Measurements from ENCODE around the gene FNTB.

The FNTB gene

DNA sequence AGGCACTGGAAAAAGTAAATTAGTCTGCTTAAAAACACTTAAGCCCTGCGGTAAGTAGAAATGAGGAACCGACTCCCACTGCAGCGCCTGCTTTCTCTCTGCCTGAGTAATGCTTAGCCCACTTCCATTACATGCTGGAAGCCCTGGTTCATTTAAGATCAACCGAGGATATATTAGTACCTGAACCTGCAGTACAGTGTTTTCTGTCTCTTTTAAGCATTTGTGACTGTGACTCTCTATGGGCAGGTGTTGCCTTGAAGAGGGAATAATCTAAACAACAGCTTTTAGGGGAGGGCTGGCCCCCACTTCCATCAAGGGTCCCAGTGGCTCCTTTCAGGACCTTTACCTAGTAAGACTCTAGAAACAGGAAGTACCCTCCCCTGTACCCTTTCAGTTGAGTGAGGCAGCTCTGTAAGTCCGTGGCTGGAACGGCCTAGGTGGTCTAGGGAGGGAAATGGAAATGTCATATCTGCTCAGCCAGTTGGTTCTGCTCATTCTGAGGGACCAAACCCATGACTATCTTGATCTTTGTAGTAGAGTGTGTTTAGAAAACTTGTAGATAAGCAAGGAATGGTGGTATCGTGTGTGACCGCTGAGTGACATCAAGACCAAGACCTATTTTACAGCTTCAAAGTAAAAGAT is 56.2 kb downstream of the FNTB start:
- no peak for TF ChIP-seq CTCF (IDR thresholded peaks at IDR 0.05)
- H3K4me1 ChIP-seq (ENCODE audit: control insufficient read depth in 1 of 2, insufficient read depth in 1 of 2, low read depth in 1 of 2, low read length in 1 of 2), result peaks cover 49 to 66% of the 10 kb centered on the region in 2 experiments
- H3K4me3 ChIP-seq (ENCODE audit: low read depth in 1 of 2, low read length in 1 of 2), result peak overlapping the region; percentile 13 to 50
- H3K27me3 ChIP-seq, result no peaks in the 10 kb centered on the region
- no peaks in the 10 kb centered on the region for H3K9me3 ChIP-seq
- peak overlapping the region; percentile 86 for H3K27ac ChIP-seq
- H3K36me3 ChIP-seq, result peaks cover 2% of the 10 kb centered on the region

DNA sequence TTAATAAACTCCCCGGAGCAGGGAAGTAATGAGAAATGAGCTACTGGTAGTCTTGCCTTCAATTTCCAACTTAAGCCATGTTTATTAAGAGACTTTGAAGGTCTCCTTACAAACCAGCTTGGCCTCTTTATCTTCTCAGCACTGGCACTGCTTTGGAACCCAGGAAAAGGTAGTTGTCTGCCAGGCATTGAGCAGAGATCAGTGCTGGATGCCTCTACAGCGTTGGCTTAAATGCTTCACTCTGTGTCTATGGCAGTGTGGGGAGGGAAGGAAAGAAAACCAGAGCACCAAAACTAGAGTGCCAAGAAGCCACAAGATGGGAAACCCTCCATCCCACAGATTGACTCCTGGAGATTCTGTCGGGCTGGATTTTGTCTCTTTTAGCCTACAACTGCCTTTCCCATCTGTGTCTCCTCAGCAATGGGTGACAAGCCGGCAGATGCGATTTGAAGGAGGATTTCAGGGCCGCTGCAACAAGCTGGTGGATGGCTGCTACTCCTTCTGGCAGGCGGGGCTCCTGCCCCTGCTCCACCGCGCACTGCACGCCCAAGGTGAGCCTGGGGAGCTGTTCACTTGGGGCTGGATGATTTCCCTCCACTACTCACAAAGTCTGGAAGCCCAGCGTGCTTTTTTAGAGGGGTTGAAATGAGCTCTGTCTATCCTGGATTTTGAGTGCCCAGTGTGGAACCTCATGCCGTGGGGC is 57.3 kb downstream of the FNTB start:
- TF ChIP-seq CTCF (IDR thresholded peaks at IDR 0.05), result no peak
- Histone ChIP-seq H3K9me3 (no peaks in the 10 kb centered on the region), H3K4me3 (ENCODE audit: low read depth in 1 of 2, low read length in 1 of 2) (peak overlapping the region; percentile 54 to 56), H3K36me3 (peaks cover 4% of the 10 kb centered on the region), H3K27me3 (no peaks in the 10 kb centered on the region), H3K4me1 (ENCODE audit: control insufficient read depth in 1 of 2, insufficient read depth in 1 of 2, low read depth in 1 of 2, low read length in 1 of 2) (peaks cover 49 to 68% of the 10 kb centered on the region in 2 experiments), H3K27ac (peak overlapping the region; percentile 88)

DNA sequence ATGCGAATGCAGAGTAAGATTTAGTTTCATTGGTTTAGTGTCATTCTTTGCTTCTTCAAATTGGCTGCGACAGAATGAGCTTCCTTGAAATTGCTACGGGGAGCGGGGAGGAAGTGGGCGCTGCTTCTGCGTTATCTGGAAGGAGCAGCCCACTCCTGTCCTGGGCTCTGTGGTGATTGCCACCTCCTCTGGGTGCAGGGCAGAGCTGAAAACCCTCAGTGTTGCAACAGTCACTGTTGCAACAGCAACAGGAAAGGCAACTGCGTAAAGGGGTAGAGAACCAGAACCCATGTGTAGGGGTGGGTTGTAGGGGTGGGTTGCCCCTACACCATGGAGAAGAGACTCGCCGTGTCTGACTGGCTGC is 57.9 kb downstream of the FNTB start:
- Histone ChIP-seq H3K9me3 (no peaks in the 10 kb centered on the region), H3K36me3 (peaks cover 4% of the 10 kb centered on the region), H3K27me3 (no peaks in the 10 kb centered on the region), H3K4me1 (ENCODE audit: control insufficient read depth in 1 of 2, insufficient read depth in 1 of 2, low read depth in 1 of 2, low read length in 1 of 2) (peaks cover 49 to 68% of the 10 kb centered on the region in 2 experiments), H3K27ac (peak overlapping the region; percentile 88), H3K4me3 (ENCODE audit: low read depth in 1 of 2, low read length in 1 of 2) (peak overlapping the region; percentile 54 to 56)
- TF ChIP-seq CTCF (IDR thresholded peaks at IDR 0.05), result no peak

DNA sequence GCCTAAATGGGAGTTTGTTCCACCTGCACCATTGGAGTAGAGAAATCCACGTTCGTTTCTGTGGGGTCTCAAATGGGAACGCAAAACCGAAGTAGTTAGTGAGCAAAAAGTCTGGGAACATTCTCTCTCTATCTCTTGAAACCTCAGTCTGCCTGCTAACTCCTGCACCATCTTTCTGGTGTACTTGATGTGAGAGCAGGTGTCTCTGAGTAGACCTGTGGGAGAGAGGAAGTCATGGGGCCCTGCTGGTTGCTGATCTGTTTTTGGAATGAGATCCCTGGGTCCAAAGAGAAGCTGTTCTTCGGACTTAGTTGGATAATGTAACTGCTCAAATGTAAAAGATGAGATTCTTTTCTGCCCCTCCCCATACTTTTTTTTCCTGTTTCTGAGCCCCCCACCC is 58.3 kb downstream of the FNTB start:
- peaks cover 49 to 68% of the 10 kb centered on the region in 2 experiments for H3K4me1 ChIP-seq (ENCODE audit: control insufficient read depth in 1 of 2, insufficient read depth in 1 of 2, low read depth in 1 of 2, low read length in 1 of 2)
- peak overlapping the region; percentile 88 for H3K27ac ChIP-seq

DNA sequence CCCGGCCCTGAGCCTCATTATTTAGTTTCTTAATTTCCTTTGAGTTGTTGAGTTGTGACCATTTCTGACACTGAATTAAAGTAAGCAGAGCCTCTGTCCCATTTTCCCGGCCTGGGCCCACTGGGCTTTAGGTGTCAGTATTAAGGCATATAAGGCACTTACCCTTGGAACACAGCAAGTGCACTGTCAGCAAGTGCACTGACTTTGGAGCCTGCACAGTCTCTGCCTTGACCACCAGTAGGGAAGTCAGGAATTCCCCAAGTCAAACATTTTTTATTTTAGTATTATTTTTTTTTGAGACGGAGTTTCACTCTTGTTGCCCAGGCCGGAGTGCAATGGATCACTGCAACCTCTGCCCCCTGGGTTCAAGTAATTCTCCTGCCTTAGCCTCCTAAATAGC is 59.0 kb downstream of the FNTB start:
- Histone ChIP-seq H3K27ac (peak overlapping the region; percentile 88), H3K9me3 (no peaks in the 10 kb centered on the region), H3K27me3 (no peaks in the 10 kb centered on the region), H3K36me3 (peaks cover 4% of the 10 kb centered on the region), H3K4me1 (ENCODE audit: control insufficient read depth in 1 of 2, insufficient read depth in 1 of 2, low read depth in 1 of 2, low read length in 1 of 2) (peaks cover 49 to 68% of the 10 kb centered on the region in 2 experiments), H3K4me3 (ENCODE audit: low read depth in 1 of 2, low read length in 1 of 2) (no peak overlapping the region)
- no peak for TF ChIP-seq CTCF (IDR thresholded peaks at IDR 0.05)

More for the DNA sequence above, 58.3 kb downstream of the FNTB start:
- TF ChIP-seq CTCF (IDR thresholded peaks at IDR 0.05), result no peak
- Histone ChIP-seq H3K36me3 (peaks cover 4% of the 10 kb centered on the region), H3K4me3 (ENCODE audit: low read depth in 1 of 2, low read length in 1 of 2) (peak overlapping the region; percentile 54 to 56), H3K9me3 (no peaks in the 10 kb centered on the region), H3K27me3 (no peaks in the 10 kb centered on the region)
